GM21529 (cell line): ENCODE data around the gene ELMO3.
A peak's percentile ranks its signal among the peaks of the same experiment; 100 is the strongest.

Experiments
- ATAC-seq: cut with Tn5 transposase; IDR thresholded peaks from one replicate; pipeline ENCODE4 v1.9.1; 2021; ENCODE audit not compliant: unreplicated experiment

Gene ELMO3

DNA sequence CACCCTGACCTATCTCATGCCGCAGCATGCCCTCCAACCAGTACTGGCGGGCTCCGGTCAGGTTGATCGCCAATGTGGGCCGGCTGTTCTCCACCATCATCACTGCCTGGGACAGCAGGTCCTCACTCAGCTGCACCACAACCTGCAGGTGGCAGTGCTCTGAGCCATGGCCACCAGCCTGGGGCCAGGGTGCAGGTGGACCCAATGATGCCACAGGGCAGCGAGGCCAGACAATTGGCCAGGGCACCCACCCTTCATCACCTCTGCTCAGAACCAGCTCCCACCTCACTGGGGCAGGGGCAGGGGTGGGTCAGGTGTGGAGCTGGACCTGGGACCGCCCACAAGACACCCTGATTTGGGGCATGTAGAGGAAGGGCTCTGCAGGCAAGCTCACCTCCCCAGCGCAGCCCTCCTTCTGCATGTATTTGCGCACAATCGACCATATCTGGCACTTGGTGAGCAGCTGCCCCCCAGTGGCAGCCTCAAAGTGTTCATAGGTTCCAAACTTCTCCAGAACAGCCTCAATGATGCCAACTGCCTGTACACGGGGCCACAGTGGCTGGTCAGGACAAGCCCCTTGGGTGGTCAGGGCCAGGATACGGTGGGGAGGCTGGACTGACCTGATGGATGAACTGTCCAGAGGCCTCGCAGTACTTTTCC, 19.4 kb upstream of the ELMO3 start:
- ATAC-seq = no peak

DNA sequence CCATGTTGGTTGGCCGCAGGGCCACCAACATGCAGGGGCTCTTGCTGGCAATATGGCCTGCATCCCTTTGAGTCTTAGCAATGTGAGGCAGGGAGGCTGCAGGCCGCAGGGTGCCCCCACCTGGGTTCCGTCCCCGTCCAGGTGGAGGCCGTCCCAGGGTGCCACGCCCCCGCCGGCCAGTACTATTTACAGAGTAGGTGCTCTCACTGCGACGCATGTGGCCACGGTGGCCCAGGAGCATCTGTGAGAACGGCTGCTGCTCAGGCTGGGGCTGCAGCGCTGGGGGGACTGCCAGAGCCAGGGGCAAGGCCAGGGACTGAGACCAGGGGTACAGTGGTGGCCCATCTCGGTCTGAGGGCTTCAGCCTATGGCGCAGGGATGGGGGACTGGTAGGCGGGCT, 18.8 kb upstream of the ELMO3 start:
- no peak for ATAC-seq

- no peak for ATAC-seq
Measured at GRCh38 chr16:67181346-67181745, 17.6 kb upstream of the ELMO3 start.

DNA sequence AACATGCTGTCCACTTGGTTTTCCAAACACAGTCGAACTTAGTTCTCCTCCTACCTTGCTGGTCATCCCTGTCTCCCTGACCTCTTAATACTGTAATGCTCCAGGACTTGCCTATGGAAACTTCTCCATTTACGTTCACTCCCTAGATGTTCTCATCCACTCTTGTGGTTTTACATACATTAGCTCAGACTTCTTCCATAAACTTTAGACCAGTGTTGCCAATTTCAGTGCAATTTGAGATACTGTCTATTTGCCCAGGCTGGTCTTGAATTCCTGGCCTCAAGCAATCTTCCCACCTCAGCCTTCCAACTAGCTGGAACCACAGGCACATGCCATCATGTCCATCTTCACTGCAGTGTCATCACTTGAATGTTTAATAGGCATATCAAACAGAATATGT, 16.6 kb upstream of the ELMO3 start:
- ATAC-seq = no peak

DNA sequence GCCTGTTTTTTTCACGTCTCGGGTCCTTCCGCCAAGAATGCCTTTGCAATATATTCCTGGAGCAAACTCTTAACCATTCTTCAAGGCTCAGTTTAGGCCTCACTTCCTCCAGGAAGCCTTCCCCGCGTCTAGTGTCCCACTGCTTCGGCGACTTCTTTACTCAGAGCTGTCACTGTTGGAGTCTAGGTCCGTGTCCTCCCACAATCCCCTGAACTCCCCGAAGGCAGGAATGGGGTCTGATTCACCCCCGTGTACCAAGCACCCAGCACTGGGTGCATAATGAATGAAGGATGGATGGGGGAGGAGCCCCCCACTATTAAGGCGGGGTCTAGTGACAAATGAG, 15.7 kb upstream of the ELMO3 start:
- no peak for ATAC-seq

GRCh38 chr16:67183627-67184452, 15.1 kb upstream of the ELMO3 start, which contains the start of gene MATCAP1:
Gene MATCAP1, minus strand, starts transcription at chr16:67183963. Its CDS starts 3,353 bp downstream, at chr16:67180610.
- ATAC-seq = peak; percentile 91

DNA sequence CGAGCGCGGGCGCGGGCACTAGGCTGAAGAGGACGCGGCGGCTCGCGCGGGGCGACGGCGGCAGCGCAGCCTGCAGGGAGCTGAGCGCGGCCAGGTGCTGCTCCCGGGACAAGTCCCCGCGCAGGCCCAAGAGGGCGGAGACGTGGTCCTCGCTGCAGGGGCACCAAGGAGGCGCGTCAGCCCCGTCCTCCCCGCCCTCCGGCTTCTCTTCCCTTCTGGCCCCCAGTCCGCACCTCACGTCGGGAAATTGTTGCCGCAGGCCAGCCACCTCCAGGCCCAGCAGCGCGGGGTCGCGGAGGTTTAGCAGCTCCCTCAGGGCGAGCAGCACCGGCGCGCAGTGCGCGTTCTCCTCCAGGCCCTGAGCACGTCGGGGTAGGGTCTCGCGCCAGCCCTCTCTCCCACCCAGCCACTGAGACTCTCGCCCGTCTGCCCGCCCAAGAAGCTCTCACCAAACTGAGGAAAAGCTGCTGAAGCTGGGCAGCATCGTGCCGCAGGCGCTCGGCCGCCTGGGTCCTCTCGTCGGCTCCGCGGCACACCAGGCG, 14.4 kb upstream of the ELMO3 start:
- ATAC-seq = no peak

GRCh38 chr16:67184995-67185650, 13.8 kb upstream of the ELMO3 start:
- ATAC-seq = no peak

DNA sequence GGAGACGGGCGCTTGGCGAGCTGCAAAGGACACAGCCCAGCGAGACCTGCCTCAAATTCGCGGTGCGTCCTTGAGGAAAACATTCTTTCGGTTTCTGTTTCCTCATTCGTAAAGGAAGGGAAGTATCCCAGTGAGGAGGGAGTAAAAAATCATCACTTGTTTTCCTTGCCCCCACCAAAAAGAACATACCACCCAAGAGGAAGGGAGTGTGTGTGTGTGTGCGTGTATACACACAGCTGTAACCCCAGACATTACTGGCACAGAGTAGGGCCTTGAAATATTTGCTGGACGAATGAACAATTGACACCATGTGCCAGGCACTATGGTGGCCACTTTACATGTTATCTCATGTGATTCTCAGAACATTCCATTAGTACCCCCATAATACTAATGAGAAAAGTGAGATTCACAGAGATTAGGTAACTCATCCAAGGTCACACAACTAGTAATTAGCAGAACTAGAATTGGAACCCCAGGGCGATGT, 13.2 kb upstream of the ELMO3 start:
- no peak for ATAC-seq

- ATAC-seq = no peak
Measured at GRCh38 chr16:67186550-67186950, 12.4 kb upstream of the ELMO3 start.

DNA sequence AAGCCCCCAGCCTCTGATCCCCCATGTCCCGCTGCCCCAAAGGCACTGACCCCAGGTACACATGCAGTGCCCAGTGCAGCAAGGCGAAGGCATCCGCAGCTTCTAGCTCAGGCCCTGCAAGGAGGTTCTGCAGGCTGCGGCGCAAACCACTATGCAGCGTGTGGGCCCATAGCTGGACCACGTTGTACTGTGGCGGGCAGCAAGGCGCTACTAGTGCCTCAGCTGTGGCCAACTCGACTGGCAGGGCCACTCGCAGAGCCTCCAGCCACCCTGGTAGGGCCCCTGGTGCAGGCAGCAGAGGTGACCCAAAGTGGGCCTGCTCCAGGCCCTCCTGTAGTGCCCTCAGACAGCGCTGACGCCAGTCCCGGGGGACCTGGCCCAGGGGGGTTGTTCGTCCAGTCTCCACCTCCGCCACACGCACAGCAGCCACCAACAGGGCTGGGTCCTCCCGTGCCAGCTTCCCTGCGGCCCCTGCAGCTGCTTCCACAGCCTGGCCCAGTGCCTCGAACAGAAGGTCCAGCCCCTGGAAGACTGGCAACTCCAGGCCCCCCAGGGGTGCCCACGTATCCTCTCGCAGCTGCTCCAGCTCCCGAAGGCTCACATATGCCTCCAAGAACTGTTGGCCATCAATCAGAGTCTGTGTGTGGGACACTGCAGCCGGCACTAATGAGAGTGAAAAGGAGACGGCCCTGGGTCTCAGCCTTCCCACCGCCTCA, 11.6 kb upstream of the ELMO3 start:
- ATAC-seq = no peak

DNA sequence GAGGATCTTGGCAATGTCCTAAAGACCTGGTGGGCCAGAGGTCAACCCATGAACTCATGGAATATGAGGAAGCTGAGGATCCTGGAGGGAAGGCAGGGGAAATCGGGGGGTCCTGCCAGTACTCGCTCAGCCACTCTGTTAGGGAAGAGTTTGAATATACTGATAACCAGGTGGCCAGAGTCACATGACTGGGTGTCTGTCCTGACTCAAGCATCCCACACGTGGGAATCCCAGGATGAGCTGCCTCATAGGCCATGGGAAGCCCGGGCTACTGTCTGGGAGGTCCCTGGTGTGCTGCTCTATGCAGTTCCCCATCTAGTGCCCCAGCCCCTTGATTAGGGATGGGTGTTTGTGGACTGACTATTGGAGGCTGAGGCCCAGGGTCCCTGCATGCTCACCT, 10.6 kb upstream of the ELMO3 start:
- ATAC-seq = no peak

- ATAC-seq = no peak
Measured at GRCh38 chr16:67188798-67189197, 10.1 kb upstream of the ELMO3 start.

- ATAC-seq = no peak
Measured at GRCh38 chr16:67190041-67190440, 8.9 kb upstream of the ELMO3 start, which contains the start of gene EXOC3L1. Gene EXOC3L1, minus strand, starts transcription at chr16:67190136. Its CDS starts 460 bp downstream, at chr16:67189676.

GRCh38 chr16:67190448-67191399, 8.2 kb upstream of the ELMO3 start:
- ATAC-seq = no peak

GRCh38 chr16:67191411-67191994, 7.4 kb upstream of the ELMO3 start:
- ATAC-seq = no peak

- ATAC-seq = peak; percentile 88
Measured at GRCh38 chr16:67191995-67192681, 6.8 kb upstream of the ELMO3 start, which contains the start of gene E2F4. Gene E2F4, plus strand, starts transcription at chr16:67192155. Its CDS starts 73 bp downstream, at chr16:67192228.

DNA sequence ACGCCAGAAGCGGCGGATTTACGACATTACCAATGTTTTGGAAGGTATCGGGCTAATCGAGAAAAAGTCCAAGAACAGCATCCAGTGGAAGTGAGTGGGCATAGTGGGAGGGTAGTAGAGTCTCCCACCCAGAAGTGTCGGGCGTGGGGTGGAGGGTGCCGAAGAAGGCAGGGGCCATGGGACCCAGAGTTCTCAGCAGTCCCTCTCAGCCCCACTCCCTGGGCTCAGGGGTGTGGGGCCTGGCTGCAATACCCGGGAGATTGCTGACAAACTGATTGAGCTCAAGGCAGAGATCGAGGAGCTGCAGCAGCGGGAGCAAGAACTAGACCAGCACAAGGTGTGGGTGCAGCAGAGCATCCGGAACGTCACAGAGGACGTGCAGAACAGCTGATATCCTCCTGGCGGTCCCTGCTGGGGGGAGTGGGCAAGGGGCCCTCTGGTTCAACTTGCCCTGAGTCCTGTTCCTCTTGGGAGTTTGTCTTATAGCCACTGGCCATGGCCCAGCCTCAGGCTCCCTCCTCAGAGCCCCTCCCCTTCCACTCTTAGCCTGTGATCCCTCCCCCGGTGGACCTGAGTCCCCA, 6.1 kb upstream of the ELMO3 start:
- ATAC-seq = no peak
